ENCODE results near the gene PREX1.
"Not testable (repeated sequence)": the region's sequence is repeated elsewhere in the genome, so short reads cannot be mapped to it uniquely, and the experiment has no call there.

PREX1 gene

DNA sequence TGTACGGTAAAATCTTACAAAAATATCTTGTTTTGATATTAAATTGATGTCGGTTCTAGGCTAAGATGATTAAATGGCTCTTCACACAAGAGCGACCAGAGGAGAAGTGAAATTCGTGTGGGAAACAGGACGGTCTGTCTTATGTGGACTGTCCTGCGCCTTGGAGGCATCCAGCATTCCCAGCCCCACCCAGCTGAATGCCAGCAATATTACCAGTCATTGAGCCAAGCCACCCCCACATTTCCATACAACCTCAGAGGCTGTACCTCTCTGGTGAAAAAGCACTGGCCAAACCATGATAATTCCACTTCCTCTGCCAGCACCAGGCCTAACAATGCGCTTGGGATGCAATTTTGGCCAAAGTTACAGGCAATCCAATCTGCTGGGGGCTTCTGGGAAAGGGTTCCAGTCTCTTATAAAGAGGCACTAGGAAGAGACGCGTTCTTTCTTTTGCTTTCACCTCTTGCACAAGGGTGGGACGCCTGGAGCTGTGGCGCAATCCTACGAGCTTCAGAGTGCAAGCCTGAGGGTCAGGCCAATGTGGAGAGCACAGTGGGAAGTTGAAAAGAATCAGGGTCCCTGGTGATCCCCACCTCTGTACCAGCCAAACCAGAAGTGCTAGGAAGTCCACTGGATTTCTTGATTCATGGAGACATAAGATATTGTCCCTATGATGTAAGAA, 213.1 kb downstream of the PREX1 start:
- DNase-seq = no peak

DNA sequence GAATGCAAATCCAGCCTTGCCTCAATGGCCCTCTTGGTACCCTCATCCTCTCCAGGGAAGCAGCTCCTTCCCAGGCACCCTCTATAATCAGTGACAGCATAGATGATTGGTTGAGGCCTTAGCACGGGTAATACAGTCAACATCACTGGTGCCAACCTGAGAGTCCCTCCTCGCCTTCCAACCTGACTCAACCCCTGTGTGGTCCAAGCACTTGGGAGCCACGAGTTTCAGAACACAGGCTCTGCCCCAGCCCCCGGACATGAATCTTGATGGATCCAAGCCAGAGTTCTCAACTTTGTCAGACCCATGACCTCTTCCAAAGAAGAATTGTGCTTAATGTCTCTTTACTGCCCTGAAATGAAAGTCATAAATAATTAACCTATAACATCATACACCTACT, 213.9 kb downstream of the PREX1 start:
- no peak for DNase-seq

DNA sequence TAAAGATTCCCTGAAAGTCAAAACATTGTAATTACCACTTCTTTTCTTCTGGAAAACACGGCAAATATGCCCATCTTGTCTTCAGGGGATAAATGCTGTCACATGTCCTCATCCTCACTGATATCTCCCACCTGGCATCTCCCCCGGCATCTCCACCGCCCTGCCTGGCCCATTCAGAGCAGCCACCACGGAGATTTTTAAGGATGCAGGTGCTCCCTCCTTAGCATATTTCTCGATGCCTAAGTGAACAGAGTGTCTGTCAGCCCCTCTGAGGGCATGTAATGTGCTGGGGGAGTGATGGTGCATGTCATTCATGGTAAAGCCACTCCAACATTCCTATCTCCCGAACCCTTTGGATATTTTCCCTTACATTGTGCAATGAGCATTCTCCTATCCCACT, 215.5 kb downstream of the PREX1 start:
- DNase-seq = no peak

DNA sequence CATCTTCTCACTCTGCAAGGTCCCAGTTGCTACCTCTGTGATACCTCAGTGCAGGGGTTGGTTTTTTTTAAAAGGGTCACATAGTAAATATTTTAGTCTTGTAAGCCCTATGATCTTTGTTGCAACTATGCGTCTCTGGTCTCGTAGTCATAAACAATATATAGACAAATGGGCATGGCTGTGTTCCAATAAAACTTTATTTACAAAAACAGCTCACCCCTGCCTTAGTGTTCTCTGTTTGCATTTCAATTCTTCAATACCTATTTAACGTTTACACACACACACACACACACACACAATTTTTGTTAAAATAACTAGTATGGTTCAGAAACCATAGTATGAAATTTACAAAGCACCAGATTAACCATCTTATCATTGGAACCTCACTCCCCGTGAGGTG, 216.8 kb downstream of the PREX1 start:
- DNase-seq = no peak

DNA sequence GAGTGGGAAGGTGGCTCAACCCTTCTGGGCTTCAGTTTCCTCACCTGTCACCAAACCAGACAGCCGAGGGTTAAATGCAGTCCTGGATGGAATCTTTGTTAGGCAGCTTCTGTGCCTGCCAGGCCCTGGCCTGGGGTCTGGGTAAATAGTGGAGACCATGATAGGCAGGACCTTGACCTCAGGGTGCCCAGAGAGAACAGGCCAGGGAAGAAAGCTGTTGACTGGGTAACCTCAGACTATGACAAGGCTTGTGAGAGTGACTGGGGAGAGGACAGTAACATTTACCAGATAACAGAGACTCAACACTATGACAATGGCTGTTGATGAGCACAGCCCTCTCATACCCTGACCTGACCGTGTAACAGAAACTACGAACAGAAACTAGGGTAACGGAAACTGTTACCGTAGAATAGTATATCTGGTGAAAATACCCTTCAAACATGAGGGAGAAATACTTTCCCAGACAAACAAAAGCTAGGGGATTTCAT, 218.3 kb downstream of the PREX1 start:
- no peak for DNase-seq

DNA sequence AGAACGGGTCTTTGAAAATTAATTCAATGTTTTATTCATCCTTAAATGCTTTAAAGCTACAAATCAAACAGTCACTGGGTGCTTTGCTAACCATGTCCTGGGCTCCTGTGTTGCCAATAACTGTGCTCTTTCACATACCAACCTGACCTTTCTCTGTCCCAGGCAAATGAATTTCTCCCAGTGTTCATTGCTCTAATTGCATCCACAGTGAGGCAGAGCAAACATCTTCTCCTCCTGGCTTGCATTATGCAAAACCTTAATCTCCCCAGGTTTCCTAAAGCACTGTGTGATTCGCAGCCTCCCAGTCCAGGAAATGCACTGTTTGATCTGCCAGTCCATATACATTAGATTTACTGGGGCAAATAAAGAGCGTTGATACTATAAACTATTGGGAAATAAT, 219.0 kb downstream of the PREX1 start:
- DNase-seq = no peak

DNA sequence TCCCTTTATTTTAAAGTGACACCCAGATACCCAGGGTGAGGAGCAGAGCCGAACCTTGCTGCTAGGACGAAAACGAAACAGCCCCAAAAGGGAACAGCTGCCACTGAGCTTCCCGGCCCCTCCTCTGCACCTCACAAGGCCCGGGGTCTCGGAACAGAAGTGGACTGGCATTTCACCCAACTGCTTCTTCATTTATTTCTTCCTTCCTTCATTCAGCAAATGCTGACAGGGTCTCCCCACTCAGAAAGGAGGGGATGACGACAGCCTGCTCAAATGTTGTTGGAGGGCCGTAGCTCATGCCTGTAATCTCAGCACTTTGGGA, 220.3 kb downstream of the PREX1 start:
- DNase-seq = no peak

DNA sequence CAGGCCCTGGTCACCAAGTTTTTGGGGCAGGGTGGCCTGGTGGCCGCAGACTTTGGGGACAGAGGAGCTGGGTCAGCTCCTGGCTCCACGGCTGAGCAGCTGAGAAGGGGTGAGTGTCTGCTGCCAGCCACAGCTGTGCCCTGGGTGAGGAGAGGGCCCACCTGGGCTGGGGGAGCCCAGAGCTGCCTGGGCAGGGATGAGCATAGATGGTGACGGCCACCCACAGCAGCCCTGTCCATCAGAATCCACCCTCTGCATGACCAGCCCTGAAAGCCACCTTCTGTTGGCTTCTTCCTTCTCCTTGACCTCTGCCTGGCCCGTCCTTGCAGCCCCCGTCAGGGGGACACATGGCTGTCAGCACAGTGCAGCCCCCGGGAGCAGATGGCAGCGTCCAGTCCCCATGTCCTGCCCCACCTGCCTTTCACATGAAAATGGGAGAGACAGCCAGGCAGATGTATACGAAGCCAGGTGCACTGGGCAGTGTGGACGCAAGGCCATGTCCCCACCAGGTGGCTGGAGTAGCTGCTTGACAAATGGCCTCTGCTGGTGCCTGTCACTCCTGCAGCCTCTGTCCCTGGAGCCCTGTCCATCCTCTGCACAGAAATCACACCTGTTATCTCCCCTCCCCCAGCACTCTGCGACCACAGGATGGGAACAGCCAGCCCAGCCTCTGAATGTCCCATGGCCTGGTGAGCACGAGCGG, 220.8 kb downstream of the PREX1 start:
- no peak for DNase-seq

DNA sequence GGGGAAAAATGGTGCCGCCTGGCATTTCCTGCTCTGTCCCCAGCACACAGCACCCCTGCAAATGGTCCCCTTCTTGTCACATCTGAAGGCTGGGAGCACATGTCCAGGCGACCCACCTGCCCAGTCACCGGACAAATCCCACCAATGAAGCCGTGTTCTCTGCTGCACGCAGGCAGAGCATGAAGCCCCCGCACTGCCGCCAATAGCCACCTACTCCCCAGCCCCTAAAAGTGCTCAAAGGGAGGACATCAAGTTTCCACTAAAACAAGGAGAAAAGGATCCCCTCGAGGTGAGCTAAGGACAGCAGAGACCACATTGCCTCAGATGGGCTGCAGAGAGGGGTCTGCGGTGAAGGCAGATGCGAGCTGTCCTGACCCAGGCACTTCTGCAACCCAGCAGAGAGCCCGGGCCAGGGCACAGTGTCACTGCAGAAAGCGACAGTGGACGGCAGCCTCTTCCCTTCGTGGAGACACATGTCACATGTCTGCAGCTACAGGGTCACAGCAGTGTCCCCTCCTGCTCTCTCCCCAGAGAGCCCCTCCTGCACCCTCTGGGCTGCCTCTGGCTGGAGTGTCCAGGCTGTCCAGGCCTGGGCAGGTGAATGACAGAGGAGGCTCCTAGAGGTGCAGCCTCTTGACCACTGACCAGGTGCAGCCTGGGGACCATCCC, 221.5 kb downstream of the PREX1 start:
- DNase-seq = no peak

DNA sequence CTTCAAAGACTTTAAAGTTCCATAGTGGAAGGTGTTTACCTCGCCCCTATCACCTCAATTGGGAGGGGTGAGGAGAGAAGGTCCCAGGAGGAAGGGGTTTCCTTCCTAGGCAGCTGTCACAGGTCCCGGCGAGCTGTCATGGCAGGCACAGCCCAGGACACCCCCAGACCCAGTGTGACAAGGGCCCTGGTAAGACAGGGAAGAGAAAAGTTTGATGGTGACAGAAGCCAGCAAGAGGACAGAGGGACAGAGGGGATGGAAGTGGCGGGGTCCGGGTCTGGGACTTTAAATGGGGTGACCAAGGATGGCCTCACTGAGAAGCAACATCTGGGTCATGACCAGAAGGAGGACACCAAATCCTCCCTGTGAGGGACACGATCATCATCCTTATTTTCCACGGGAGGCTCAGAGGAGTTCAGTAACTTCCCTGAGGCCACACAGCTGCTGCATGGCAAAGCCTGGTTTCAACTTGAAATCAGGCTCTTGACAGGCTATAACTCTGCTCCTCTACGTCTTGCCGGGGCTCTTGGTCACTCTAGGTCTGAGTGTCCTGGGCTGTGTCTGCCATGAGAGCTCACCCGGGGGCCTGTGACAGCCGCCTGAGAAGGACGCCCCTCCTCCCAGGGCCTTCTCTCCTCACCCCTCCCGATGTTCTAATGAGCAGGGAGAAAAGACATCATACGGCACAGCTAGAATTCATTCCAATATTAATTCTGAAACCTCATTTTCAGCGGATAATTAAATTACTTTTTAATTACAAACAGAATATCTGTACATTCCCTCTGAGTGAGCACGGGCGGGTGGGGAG, 222.2 kb downstream of the PREX1 start:
- no peak for DNase-seq

DNA sequence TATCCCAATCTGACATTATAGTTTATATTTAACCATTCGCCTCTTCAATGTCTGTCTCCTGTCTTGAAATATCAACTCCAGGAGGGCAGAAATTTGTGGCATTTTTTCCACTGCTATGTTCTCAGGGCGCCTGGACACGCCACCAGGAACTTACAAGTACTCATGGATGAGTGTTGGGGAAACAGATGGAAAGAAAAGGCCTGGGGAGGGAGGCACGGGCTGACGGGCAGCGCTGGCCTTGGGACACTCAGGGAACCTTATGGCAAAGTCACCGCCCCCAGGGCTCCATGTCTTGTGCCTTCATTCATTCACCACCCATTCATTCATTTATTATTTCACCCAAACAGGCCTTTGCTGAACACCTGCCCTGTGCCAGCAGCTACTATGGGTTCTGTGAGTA, 222.9 kb downstream of the PREX1 start:
- no peak for DNase-seq

DNA sequence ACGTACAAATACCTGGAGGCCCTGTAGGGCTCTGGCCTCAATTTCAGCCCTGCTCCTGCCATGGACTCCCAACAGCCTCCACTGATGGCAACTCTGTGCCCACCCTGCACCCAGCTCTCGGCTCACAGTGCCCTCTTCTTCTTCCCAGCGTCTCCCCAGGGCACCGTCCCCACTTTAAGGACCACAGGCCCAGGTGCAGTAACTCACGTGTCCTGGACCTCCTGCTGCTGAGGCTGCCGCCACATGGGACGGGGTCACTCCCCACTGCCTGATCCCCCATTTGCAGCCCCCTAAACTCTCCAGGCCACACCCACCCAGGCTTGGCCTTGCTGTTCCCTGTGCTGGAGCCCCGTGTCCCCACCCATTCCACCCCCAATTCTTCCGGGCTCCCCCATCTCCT, 223.4 kb downstream of the PREX1 start:
- no peak for DNase-seq

DNA sequence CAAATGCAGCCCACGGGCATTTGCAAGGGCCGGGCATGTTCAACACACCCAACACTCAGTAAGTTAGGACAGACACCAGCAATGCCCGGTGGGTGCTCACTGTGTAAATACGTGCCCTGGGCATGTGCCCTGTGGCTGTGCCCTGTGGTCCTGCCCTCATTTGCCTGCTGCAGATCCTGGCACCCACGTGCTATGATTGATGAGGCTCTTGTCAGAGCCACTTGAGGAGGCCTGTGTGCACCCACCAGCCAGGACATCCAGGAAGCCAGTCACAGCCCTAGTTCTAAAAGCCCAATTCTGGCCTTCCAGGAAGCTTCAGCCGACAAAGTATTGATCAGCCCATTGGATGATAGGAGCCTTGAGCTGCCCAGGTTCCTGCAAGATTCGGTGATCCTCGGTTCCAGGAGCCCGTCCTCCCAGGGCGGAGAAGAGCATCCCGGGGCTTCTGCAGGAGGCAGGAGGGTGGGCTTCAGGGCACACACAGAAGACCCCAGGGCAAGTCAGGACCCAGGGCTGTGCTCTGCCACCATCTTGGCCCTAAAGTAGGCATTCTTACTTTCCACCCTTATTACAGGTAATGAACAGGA, 223.9 kb downstream of the PREX1 start:
- DNase-seq = no peak

DNA sequence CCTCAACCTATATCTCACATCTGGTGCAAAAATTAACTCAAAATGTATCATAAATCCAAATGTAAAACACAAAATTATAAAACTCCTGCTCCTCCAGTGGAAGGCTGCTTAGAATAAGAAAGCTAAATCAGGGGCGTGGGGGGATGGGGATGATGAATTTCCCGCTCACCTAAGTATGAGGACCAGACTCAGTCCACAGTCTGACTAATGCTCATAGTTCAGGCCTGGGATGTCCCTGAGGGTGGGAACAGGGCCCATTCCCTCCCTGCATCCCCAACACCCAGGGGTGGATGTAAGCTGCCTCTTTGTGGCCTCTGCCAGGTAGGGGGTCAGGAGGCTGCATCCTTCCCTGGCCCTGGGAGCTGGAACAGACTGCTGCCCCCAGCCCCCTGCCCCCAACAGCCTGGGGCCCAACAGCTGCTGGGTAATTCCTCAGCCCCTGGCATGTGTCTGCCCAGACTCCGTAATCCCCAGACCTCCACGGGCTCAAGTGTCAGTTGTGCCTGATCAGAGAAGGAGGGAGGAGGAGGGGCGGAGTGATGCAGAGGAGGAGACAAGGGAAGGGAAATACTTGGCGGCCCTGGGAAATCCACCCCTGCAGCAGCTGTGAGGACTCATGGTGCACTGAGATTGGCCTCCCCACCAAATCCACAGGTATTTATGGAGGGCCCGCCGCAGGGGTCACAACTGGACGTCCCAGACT, 224.5 kb downstream of the PREX1 start:
- no peak for DNase-seq

DNA sequence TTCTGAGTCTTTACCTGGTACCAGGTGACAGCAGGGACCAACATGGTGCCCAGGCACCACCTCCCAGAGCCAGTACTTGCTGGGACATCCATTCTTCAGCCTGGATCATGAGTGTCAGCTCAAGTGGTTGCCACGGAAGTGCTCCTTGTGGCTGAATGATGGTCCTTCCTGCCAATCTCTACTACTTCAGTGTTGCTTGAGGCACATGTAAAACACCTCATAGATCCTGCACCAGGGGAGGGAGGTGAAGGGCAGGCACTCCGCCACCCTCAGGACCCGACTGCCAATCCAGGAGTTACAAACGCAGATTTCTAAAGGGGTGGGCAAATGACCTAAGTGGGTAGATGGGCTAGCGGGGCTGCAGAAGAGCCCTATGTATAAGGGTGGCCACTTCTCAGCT, 226.0 kb downstream of the PREX1 start:
- no peak for DNase-seq

DNA sequence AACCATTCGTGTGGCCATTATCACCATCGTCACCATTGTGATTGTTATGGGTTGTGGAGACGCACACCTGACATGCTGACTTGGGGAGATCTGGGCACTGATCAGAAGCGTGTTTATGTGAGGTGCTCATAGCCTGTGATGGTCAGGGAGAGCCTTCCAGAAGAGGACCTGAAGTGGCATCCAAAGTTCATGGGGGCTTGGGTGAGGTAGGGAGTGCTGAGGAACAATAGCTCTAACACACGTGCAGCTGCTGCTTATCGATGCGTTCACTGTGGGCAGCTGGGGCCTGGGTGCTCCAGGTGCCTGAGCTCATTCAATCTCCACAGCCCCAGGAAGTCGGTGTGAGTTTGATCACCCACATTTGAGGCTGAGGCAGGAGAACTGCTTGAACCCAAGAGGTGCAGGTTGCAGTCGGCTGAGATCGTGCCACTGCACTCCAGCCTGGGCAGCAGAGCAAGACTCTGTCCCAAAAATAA, 227.3 kb downstream of the PREX1 start:
- no peak for DNase-seq

DNA sequence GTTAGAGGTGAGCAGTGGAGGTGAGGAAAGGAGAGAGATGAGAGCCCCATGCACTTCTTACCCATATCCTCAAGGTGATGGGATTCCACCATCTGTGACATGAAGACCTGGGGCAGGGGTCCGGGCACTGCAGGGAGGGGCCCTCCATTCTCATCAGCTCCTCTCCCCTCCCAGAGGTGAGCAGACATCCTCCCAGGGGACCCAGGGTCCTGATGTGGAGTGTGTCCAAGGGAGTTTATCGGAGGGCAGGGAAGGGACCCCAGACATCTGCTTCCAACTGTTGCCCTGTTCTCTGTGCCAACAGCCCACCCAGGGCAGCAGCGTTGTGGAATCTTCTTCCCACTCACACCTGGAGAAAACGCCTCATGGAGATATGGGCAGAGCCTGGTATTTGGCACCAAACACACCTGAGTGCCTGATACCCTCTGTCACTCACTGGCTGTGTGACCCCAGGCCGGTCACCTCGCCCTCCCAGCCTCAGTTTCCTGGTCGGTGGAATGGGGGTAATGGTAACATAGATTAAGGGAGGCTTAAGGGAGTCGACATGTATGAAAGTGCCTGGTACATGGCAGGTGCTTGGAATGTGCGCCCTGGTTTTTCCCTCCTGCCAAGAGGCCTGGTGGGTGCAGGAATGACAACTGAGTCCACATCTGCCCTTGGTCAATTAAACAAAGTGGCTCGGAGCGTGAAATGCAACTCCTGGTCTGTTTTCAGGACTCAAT, 227.9 kb downstream of the PREX1 start:
- DNase-seq = no peak

DNA sequence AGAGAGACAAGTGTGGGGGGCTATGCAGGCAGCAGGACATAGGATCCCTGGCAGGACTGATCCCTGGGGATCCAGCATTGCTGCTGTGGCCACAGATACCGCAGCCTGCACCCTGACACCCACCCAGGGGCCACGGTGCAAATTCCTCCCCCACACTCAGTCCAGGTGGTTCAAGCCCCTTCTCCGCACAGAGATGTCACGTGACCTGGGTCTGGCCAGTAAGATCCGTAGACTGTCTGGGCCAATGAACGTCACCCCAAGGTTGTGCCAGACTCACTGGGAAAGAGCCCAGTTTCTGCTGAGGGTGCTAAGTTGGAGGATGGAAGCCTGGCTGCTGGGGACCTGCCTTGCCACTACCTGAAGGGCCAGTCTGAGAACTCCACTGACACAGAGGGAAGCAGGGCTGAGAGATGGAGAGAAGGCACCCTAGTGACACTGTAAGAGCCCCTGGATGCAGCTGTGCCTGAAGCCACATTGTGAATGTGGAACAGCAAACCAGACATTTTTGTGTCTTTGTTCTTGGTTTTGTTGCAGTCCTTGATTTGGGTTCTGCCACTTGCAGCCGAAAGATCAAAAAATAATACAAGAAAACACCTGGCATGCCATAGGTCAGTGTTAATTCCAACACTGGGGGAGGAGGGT, 228.6 kb downstream of the PREX1 start:
- DNase-seq = no peak

DNA sequence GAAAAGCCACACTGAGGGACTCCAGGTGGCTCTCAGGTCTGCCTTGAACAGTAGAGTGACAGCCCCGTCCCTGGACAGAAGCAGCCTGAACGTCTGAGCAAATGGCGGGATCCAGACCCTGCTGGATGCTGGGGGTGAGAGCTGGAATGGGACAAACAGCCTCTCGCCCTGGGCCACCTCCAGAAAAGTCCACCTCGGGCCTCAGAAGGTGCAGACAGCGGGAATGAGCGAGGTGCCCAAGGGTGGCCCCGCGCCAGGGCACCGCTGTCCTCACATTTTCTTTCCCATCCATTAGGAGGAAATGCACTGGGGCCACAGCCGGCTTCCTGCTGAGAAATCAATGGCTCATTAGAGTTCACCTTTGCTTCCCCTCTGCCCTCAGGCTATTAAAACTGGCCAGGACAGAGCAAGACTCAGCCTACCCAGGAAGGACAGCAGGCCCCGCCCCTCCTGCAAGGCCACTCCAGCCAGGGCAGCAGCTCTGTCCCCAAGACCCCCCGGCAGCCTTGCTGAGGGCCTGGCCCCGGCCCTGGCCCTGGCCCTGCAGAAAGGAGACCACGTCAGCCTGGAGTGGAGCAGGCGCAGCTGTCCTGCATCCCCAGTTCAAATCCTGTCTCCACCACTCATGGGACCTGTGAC, 229.4 kb downstream of the PREX1 start:
- DNase-seq = not testable (repeated sequence)

DNA sequence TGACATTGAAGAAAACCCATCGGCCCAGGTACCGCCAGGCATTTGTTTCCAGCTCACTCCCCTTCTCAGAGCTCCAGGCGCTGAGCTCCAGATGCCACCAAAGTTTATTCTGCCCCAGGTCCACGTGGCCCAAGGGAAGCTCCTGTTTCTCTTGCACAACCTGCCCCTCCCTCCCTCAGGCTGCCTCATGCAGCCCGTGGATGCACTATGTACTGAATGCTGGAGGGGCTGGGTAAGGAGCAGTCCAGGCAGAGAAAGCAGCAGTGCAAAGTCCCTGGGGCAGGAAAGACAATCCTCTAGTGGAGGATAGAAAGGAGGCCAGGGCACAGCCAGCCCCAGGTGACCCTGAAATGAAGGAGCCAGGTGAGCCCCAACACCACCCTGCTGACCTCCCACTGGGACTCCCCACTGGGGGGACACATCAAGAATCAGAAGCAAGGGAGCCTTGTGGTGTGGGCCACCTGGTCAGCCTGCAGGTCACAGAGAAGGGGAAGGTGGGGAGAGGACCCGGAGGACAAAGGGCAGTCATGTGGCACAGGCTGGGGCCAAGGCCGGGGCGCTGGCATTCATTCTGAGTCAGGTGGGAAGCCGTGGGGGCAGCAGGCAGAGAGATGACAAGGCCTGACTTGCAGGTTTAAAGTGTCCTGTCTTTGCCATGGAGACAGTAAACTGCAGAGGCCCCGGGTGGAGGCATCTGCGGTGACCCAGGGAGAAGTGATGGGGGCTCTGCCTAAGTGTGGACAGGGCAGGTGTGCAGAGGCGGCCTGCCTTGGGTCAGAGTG, 230.1 kb downstream of the PREX1 start:
- no peak for DNase-seq
